ENCODE data around the gene RRAD. TPM values are rescaled to one million over a fixed set of nuclear protein-coding genes. Genes with fewer than 3 reads are reported as not detected.

Gene RRAD
- total RNA-seq, 6 experiments from 2014 or later: 0.51 to 7.7 (median 3.0) TPM; not detected in 1

DNA sequence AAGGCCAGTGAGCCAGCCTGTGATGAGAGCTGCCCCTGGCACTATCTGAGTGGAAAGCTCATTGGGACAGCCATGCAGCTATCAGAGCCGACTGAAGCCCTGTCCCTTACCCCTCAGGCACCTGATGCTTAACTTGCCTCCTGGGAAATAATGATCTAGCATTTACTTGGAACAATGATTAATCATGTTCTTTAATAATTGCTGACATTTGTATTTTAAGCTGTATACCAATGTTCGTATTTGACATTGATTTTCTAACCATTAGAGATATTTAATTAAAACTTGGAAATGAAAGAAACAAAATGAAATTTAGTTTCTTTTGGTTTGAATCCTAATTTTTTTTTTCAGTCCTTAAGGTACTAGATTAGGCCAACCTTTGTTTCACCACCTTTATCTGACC, 34.5 kb downstream of the RRAD start:
- peaks cover 0 to 4% (median 0%) of the 10 kb centered on the region in 4 donors for H3K4me1 ChIP-seq
- no peak overlapping the region for H3K27ac ChIP-seq
- intact Hi-C loops (cut with DNase I): no loop called here
- H3K36me3 ChIP-seq: peaks cover 0 to 10% (median 0%) of the 10 kb centered on the region in 4 donors
- 38% methylated on average over 2 of the region's 2 CpGs for WGBS (ENCODE audit: insufficient coverage, low coverage, low lambda C conversion rate, missing lambda C conversion rate)
- ATAC-seq: peak in 2 of 4 donors; percentile 24 to 26
- no peak overlapping the region for H3K4me3 ChIP-seq
- H3K27me3 ChIP-seq: no peaks in the 10 kb centered on the region
- no peaks in the 10 kb centered on the region for H3K9me3 ChIP-seq
- TF ChIP-seq, protein P1, sequence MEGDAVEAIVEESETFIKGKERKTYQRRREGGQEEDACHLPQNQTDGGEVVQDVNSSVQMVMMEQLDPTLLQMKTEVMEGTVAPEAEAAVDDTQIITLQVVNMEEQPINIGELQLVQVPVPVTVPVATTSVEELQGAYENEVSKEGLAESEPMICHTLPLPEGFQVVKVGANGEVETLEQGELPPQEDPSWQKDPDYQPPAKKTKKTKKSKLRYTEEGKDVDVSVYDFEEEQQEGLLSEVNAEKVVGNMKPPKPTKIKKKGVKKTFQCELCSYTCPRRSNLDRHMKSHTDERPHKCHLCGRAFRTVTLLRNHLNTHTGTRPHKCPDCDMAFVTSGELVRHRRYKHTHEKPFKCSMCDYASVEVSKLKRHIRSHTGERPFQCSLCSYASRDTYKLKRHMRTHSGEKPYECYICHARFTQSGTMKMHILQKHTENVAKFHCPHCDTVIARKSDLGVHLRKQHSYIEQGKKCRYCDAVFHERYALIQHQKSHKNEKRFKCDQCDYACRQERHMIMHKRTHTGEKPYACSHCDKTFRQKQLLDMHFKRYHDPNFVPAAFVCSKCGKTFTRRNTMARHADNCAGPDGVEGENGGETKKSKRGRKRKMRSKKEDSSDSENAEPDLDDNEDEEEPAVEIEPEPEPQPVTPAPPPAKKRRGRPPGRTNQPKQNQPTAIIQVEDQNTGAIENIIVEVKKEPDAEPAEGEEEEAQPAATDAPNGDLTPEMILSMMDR (IDR thresholded peaks at IDR 0.05): no peak
- no peak for TF ChIP-seq POLR2A (IDR thresholded peaks at IDR 0.05)
- no peak for DNase-seq

DNA sequence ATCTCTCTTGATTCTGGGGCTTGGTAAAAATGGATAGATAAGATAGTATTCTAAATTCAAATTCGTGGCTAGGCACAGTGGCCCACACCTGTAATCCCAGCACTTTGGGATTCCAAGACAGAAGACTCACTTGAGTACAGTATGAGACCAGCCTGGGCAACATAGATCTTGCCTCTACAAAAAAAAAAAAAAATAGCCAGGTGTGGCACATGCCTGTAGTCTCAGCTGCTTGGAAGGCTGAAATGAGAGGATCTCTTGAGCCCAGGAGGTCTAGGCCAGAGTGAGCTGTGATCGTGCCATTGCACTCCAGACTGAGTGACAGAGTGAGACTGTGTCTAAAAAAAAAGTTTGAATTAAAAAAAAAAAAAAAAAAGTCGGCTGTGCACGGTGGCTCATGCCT, 35.7 kb downstream of the RRAD start:
- Histone ChIP-seq H3K4me3 (no peak overlapping the region), H3K36me3 (peaks cover 0 to 22% (median 2%) of the 10 kb centered on the region in 4 donors), H3K27me3 (no peaks in the 10 kb centered on the region), H3K9me3 (no peaks in the 10 kb centered on the region), H3K4me1 (peaks cover 0 to 4% (median 0%) of the 10 kb centered on the region in 4 donors), H3K27ac (no peak overlapping the region)
- 87% methylated on average over 4 of the region's 4 CpGs for WGBS (ENCODE audit: insufficient coverage, low coverage, low lambda C conversion rate, missing lambda C conversion rate)
- ATAC-seq: no peak
- TF ChIP-seq POLR2A (IDR thresholded peaks at IDR 0.05): no peak
- TF ChIP-seq, protein P1 (IDR thresholded peaks at IDR 0.05): no peak
- no peak for DNase-seq
- intact Hi-C loops (cut with DNase I): no loop called here

DNA sequence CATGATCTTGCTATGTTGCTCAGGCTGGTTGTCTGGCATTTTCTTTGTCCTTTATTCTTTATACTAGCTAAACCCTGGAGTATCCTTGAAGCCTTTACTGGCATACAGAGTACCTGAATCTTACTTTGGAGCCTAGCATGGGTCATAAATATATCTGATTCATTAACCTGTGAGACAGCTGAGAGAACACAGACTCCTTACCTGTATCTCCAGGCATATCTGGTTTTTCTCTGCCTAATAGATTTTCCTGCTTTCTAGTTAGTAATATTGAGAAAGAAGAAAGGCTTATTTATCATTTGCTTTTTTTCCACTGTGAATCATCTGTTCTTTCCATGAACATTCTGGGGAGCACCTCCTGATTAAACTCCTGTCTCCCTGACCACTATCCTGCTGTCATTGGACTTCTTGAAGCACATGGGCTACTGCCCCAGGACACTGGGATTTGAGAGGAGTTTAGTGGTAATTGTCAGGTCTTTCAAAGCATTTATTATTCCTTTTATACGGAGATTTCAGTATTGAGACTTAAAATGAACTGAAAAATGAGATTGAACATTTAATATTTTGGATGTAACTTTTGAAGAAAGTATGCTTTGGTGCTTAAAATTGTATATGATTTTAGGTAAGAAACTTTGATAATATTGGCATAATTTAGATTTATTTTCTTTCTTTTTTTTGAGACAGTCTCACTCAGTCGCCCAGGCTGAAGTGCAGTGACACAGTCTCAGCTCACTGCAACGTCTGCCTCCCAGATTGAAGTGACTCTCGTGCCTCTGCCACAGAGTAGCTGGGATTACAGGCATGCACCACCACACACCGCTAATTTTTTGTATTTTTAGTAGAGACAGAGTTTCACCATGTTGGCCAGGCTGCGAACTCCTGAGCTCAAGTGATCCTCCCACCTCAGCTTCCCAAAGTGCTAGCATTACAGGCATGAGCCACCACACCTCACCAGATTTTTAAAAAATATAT, 36.4 kb downstream of the RRAD start:
- intact Hi-C loops (cut with DNase I): no loop called here
- TF ChIP-seq, protein P1 (IDR thresholded peaks at IDR 0.05): no peak
- no peak for TF ChIP-seq POLR2A (IDR thresholded peaks at IDR 0.05)
- Histone ChIP-seq H3K27ac (no peak overlapping the region), H3K36me3 (peaks cover 0 to 28% (median 2%) of the 10 kb centered on the region in 4 donors), H3K4me1 (peaks cover 0 to 4% (median 0%) of the 10 kb centered on the region in 4 donors), H3K4me3 (no peak overlapping the region), H3K9me3 (no peaks in the 10 kb centered on the region), H3K27me3 (no peaks in the 10 kb centered on the region)
- no peak for ATAC-seq
- DNase-seq: no peak
- 97% methylated on average over 6 of the region's 6 CpGs for WGBS (ENCODE audit: insufficient coverage, low coverage, low lambda C conversion rate, missing lambda C conversion rate)

DNA sequence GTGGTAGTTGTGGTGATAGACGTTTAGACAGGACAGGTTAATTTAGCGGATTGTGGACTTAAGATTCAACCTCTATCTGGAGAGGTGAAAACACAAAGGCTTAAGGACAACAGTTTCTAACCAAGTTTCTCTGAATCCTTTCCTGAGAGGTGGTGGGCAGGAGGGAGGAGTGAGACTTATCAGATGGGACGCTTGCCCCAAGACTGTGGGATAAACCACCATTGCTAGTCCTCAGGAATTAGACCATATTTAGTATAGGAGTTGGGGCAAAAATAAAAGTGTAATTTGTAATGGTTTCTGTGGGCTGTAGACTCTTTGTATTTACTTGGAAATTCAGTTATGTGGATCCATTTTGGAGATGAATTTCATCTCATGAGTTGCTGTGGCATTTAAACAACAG, 38.4 kb downstream of the RRAD start:
- intact Hi-C loops (cut with DNase I): no loop called here
- ATAC-seq: no peak
- no peak for TF ChIP-seq POLR2A (IDR thresholded peaks at IDR 0.05)
- TF ChIP-seq, protein P1 (IDR thresholded peaks at IDR 0.05): no peak
- Histone ChIP-seq H3K4me3 (no peak overlapping the region), H3K27ac (no peak overlapping the region), H3K36me3 (peaks cover 0 to 28% (median 2%) of the 10 kb centered on the region in 4 donors), H3K4me1 (peaks cover 0 to 10% (median 0%) of the 10 kb centered on the region in 4 donors), H3K9me3 (no peaks in the 10 kb centered on the region), H3K27me3 (no peaks in the 10 kb centered on the region)
- no peak for DNase-seq
- WGBS (ENCODE audit: insufficient coverage, low coverage, low lambda C conversion rate, missing lambda C conversion rate): 71% methylated on average over 3 of the region's 3 CpGs
